T-cell (primary cell): ENCODE measurements around the gene GALNTL6. TPM values are rescaled to one million over a fixed set of nuclear protein-coding genes. Genes with fewer than 3 reads are reported as not detected.

ENCODE experiments used
- ATAC-seq, 4 experiments: fragments of 200-7000 bp in 3 of 4; fragments of 150-1000 bp in 1 of 4; cut with Tn5 transposase; replicated peaks in 1 of 4; 1 replicate in 3 of 4; 2 replicates in 1 of 4; pipeline ENCODE4 v1.10.0; 2021; ENCODE audit warnings: moderate library complexity in 3 of 4, mild to moderate bottlenecking in 2 of 4, moderate number of reproducible peaks in 1 of 4
- CTCF ChIA-PET, 2 donors: fragments of 300-600 bp; sonication (Branson Sonifier 250); formaldehyde crosslinking; loops; one replicate each; lab custom pipeline; 2022; ENCODE audit warnings: antibody characterized with exemption in 2 of 2; lab: Charles Lee
- POLR2A ChIA-PET, 2 donors: fragments of 300-600 bp; sonication (Branson Sonifier 250); formaldehyde crosslinking; loops; one replicate each; lab custom pipeline; 2022; ENCODE audit warnings: antibody characterized with exemption in 2 of 2; lab: Charles Lee
- DNase-seq, 35 experiments: peaks; one replicate each; pipeline versions ENCODE4 v3.0.0 to v3.0.0-alpha.2; 2013 to 2023
- H3K27ac ChIP-seq: one replicate; pipeline ENCODE4 v1.5.1; 2013; ENCODE audit warnings: low read length
- H3K27me3 ChIP-seq, 2 experiments: replicated peaks in 1 of 2; 1 replicate in 1 of 2; 2 replicates in 1 of 2; pipeline versions ENCODE4 v1.6.1 to v1.7.0; 2013; ENCODE audit warnings: low read length in 1 of 2, mixed read lengths in 1 of 2; ENCODE audit not compliant: control insufficient read depth in 2 of 2, insufficient read depth in 2 of 2; ENCODE audit errors: extremely low read depth in 1 of 2
- H3K36me3 ChIP-seq, 2 donors: 1 replicate in 1 of 2; 2 replicates in 1 of 2; pipeline versions ENCODE4 v1.6.1 to v1.7.0; 2013; ENCODE audit warnings: low read length in 1 of 2; ENCODE audit not compliant: control insufficient read depth in 2 of 2, insufficient read depth in 1 of 2; ENCODE audit errors: extremely low read depth in 1 of 2
- H3K4me1 ChIP-seq, 2 experiments: 1 replicate in 1 of 2; 2 replicates in 1 of 2; pipeline versions ENCODE4 v1.6.1 to v1.7.0; 2013; ENCODE audit warnings: low read length in 2 of 2, mixed read lengths in 1 of 2; ENCODE audit not compliant: insufficient read depth in 2 of 2, control insufficient read depth in 1 of 2; ENCODE audit errors: extremely low read depth in 1 of 2
- H3K4me3 ChIP-seq, 2 donors: 1 replicate in 1 of 2; 2 replicates in 1 of 2; pipeline versions ENCODE4 v1.5.1 to v1.7.0; 2013; ENCODE audit warnings: mild to moderate bottlenecking in 2 of 2, low read length in 1 of 2, moderate library complexity in 1 of 2; ENCODE audit not compliant: control insufficient read depth in 1 of 2; ENCODE audit errors: extremely low read depth in 1 of 2
- H3K9me3 ChIP-seq: 2 replicates; pipeline ENCODE4 v1.7.0; 2013
- H3K27ac Mint-ChIP-seq, 2 donors: one replicate each; pipeline ENCODE4 v1.8.0; 2020 to 2021; ENCODE audit warnings: mild to moderate bottlenecking in 2 of 2, mixed read lengths in 2 of 2
- H3K27me3 Mint-ChIP-seq, 2 donors: one replicate each; pipeline ENCODE4 v1.8.0; 2021 to 2022; ENCODE audit warnings: mixed read lengths in 2 of 2
- H3K36me3 Mint-ChIP-seq: one replicate; pipeline ENCODE4 v1.8.0; 2021; ENCODE audit warnings: mixed read lengths
- H3K4me1 Mint-ChIP-seq, 3 donors: one replicate each; pipeline ENCODE4 v1.8.0; 2020 to 2022; ENCODE audit warnings: mixed read lengths in 3 of 3, mild to moderate bottlenecking in 1 of 3
- H3K4me3 Mint-ChIP-seq, 3 donors: one replicate each; pipeline ENCODE4 v1.8.0; 2020 to 2022; ENCODE audit warnings: mild to moderate bottlenecking in 3 of 3, mixed read lengths in 3 of 3, moderate library complexity in 3 of 3
- H3K9me3 Mint-ChIP-seq, 3 donors: one replicate each; pipeline ENCODE4 v1.8.0; 2020 to 2022; ENCODE audit warnings: mixed read lengths in 3 of 3
- WGBS: methylation state at CpG from one replicate; pipeline ENCODE4 v1.1.5; 2013; ENCODE audit warnings: missing lambda C conversion rate; ENCODE audit not compliant: insufficient coverage; 5-methylcytosine and 5-hydroxymethylcytosine counted together
- total RNA-seq, 35 experiments: library from RNA in 6 of 35; stranded (reverse) in 6 of 35; fragments of 120-200 nt in 1 of 35; gene quantifications; one replicate each; pipeline versions ENCODE4 v1.2.1 to v1.2.4 and lab custom pipeline; 2013 to 2026

GALNTL6 gene
- total RNA-seq, 5 donors from 2014 or later (not counting 1 experiment from before 2014, with no cell fraction given): not detected

DNA sequence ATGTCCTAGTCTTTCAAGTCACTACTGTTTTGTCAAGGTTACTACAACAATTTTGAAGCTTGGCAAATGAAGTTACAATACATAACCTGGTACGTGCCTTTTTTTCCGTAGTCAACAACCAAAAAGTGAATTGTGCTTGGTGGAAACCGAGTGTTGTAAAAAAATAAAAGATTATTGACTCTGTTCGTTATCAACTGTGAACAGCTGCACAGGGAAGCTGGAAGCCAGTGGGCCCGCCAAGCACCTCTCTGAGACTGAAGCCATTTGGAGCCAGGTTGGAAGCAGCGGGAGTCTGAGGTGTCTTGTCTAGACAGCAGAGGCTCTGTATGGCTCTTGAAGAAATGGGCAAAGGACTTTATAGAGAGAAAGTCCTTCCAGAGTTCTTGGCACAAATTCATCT lies 119.0 kb downstream of the GALNTL6 start:
- CTCF ChIA-PET: no interaction called here
- H3K9me3 ChIP-seq: no peaks in the 10 kb centered on the region
- H3K27me3 Mint-ChIP-seq: no peaks in the 10 kb centered on the region
- H3K4me1 ChIP-seq: no peaks in the 10 kb centered on the region
- H3K27ac ChIP-seq: no peak overlapping the region
- no peak overlapping the region for H3K27ac Mint-ChIP-seq
- H3K4me3 ChIP-seq: no peak overlapping the region
- ATAC-seq (no peak), DNase-seq (no peak)
- H3K4me1 Mint-ChIP-seq: no peaks in the 10 kb centered on the region
- no peak overlapping the region for H3K4me3 Mint-ChIP-seq
- no peaks in the 10 kb centered on the region for H3K36me3 ChIP-seq
- H3K27me3 ChIP-seq: no peaks in the 10 kb centered on the region
- 77% methylated on average over 5 of the region's 6 CpGs for WGBS
- no peaks in the 10 kb centered on the region for H3K36me3 Mint-ChIP-seq
- POLR2A ChIA-PET: no interaction called here
- peaks cover 0 to 19% (median 8%) of the 10 kb centered on the region in 3 donors for H3K9me3 Mint-ChIP-seq

GRCh38 chr4:171940656-171941055 lies 127.5 kb downstream of the GALNTL6 start:
- Mint-ChIP-seq H3K36me3 (no peaks in the 10 kb centered on the region), H3K9me3 (peaks cover 7 to 12% (median 10%) of the 10 kb centered on the region in 3 donors), H3K4me1 (no peaks in the 10 kb centered on the region), H3K4me3 (no peak overlapping the region), H3K27me3 (no peaks in the 10 kb centered on the region), H3K27ac (no peak overlapping the region)
- ATAC-seq (no peak), DNase-seq (no peak)
- Histone ChIP-seq H3K4me3 (no peak overlapping the region), H3K36me3 (no peaks in the 10 kb centered on the region), H3K27ac (no peak overlapping the region), H3K9me3 (no peaks in the 10 kb centered on the region), H3K4me1 (no peaks in the 10 kb centered on the region), H3K27me3 (no peaks in the 10 kb centered on the region)
- POLR2A ChIA-PET: no interaction called here
- WGBS: no CpG with 5 or more reads among the region's 6 CpGs
- CTCF ChIA-PET: interaction anchor here in 1 of 2 donors (0.6 kb wide), 1 partner anchor 408 kb away, joined by 3 read pairs; no protein-coding TSS in a partner anchor

- Histone ChIP-seq H3K4me1 (no peaks in the 10 kb centered on the region), H3K27me3 (no peaks in the 10 kb centered on the region), H3K4me3 (no peak overlapping the region), H3K27ac (no peak overlapping the region), H3K36me3 (no peaks in the 10 kb centered on the region), H3K9me3 (no peaks in the 10 kb centered on the region)
- Mint-ChIP-seq H3K27me3 (no peaks in the 10 kb centered on the region), H3K4me1 (no peaks in the 10 kb centered on the region), H3K9me3 (peaks cover 9 to 10% (median 10%) of the 10 kb centered on the region in 3 donors), H3K27ac (no peak overlapping the region), H3K4me3 (no peak overlapping the region), H3K36me3 (no peaks in the 10 kb centered on the region)
- DNase-seq: no peak
- ATAC-seq: no peak
- ChIA-PET CTCF (no interaction called here), POLR2A (no interaction called here)
These were observed 134.2 kb downstream of the GALNTL6 start for GRCh38 chr4:171947400-171947799.

- DNase-seq (no peak), ATAC-seq (no peak)
- no peak overlapping the region for H3K27ac Mint-ChIP-seq
- no peaks in the 10 kb centered on the region for H3K27me3 ChIP-seq
- no peaks in the 10 kb centered on the region for H3K9me3 ChIP-seq
- no peaks in the 10 kb centered on the region for H3K36me3 ChIP-seq
- CTCF ChIA-PET: no interaction called here
- no peaks in the 10 kb centered on the region for H3K4me1 Mint-ChIP-seq
- POLR2A ChIA-PET: no interaction called here
- no peaks in the 10 kb centered on the region for H3K36me3 Mint-ChIP-seq
- no CpG with 5 or more reads among the region's 2 CpGs for WGBS
- no peak overlapping the region for H3K4me3 Mint-ChIP-seq
- no peak overlapping the region for H3K4me3 ChIP-seq
- no peaks in the 10 kb centered on the region for H3K4me1 ChIP-seq
- peaks cover 9 to 10% (median 10%) of the 10 kb centered on the region in 3 donors for H3K9me3 Mint-ChIP-seq
- H3K27me3 Mint-ChIP-seq: no peaks in the 10 kb centered on the region
- no peak overlapping the region for H3K27ac ChIP-seq
These were observed 134.8 kb downstream of the GALNTL6 start for GRCh38 chr4:171948038-171948437.

GRCh38 chr4:171954650-171955049 lies 141.4 kb downstream of the GALNTL6 start:
- no peaks in the 10 kb centered on the region for H3K36me3 Mint-ChIP-seq
- ChIA-PET POLR2A (no interaction called here), CTCF (no interaction called here)

GRCh38 chr4:171956678-171957077 lies 143.5 kb downstream of the GALNTL6 start:
- 88% methylated on average over 2 of the region's 4 CpGs for WGBS
- no peak overlapping the region for H3K27ac Mint-ChIP-seq
- POLR2A ChIA-PET: no interaction called here

More at GRCh38 chr4:171954650-171955049, 141.4 kb downstream of the GALNTL6 start:
- ATAC-seq (no peak), DNase-seq (no peak)
- H3K27me3 Mint-ChIP-seq: no peaks in the 10 kb centered on the region
- Histone ChIP-seq H3K27ac (no peak overlapping the region), H3K36me3 (no peaks in the 10 kb centered on the region), H3K4me3 (no peak overlapping the region), H3K27me3 (no peaks in the 10 kb centered on the region), H3K9me3 (no peaks in the 10 kb centered on the region), H3K4me1 (no peaks in the 10 kb centered on the region)
- no peak overlapping the region for H3K27ac Mint-ChIP-seq
- H3K9me3 Mint-ChIP-seq: peaks cover 7 to 11% (median 10%) of the 10 kb centered on the region in 3 donors
- no peak overlapping the region for H3K4me3 Mint-ChIP-seq
- WGBS: no CpG with 5 or more reads among the region's 1 CpG
- H3K4me1 Mint-ChIP-seq: no peaks in the 10 kb centered on the region

GRCh38 chr4:171962110-171962509 lies 148.9 kb downstream of the GALNTL6 start:
- H3K4me3 ChIP-seq: no peak overlapping the region
- H3K4me1 Mint-ChIP-seq: no peaks in the 10 kb centered on the region
- POLR2A ChIA-PET: no interaction called here
- H3K27me3 ChIP-seq: no peaks in the 10 kb centered on the region
- no peaks in the 10 kb centered on the region for H3K9me3 ChIP-seq
- no peak overlapping the region for H3K27ac ChIP-seq
- H3K36me3 Mint-ChIP-seq: no peaks in the 10 kb centered on the region
- no peaks in the 10 kb centered on the region for H3K36me3 ChIP-seq
- 83% methylated on average over 2 of the region's 5 CpGs for WGBS
- no peaks in the 10 kb centered on the region for H3K4me1 ChIP-seq
- no peak overlapping the region for H3K27ac Mint-ChIP-seq
- CTCF ChIA-PET: interaction anchor here in 1 of 2 donors (0.7 kb wide), 1 partner anchor 1947 kb away, joined by 3 read pairs; no protein-coding TSS in a partner anchor
- no peak for DNase-seq
- ATAC-seq: no peak
- H3K27me3 Mint-ChIP-seq: no peaks in the 10 kb centered on the region
- peaks cover 0 to 8% (median 6%) of the 10 kb centered on the region in 3 donors for H3K9me3 Mint-ChIP-seq
- no peak overlapping the region for H3K4me3 Mint-ChIP-seq

More at GRCh38 chr4:171956678-171957077, 143.5 kb downstream of the GALNTL6 start:
- H3K4me3 Mint-ChIP-seq: no peak overlapping the region
- no peaks in the 10 kb centered on the region for H3K27me3 Mint-ChIP-seq
- Histone ChIP-seq H3K9me3 (no peaks in the 10 kb centered on the region), H3K4me3 (no peak overlapping the region), H3K27ac (no peak overlapping the region), H3K36me3 (no peaks in the 10 kb centered on the region), H3K27me3 (no peaks in the 10 kb centered on the region), H3K4me1 (no peaks in the 10 kb centered on the region)
- CTCF ChIA-PET: interaction anchor here in 1 of 2 donors (0.6 kb wide), 1 partner anchor 10 kb away, joined by 3 read pairs; no protein-coding TSS in a partner anchor
- DNase-seq: no peak
- no peak for ATAC-seq
- no peaks in the 10 kb centered on the region for H3K36me3 Mint-ChIP-seq
- H3K9me3 Mint-ChIP-seq: peaks cover 3 to 9% (median 6%) of the 10 kb centered on the region in 3 donors
- H3K4me1 Mint-ChIP-seq: no peaks in the 10 kb centered on the region
